ENCODE measurements around the gene GARIN3.
"Not testable (repeated sequence)": the region's sequence is repeated elsewhere in the genome, so short reads cannot be mapped to it uniquely, and the experiment has no call there.

GARIN3 gene

DNA sequence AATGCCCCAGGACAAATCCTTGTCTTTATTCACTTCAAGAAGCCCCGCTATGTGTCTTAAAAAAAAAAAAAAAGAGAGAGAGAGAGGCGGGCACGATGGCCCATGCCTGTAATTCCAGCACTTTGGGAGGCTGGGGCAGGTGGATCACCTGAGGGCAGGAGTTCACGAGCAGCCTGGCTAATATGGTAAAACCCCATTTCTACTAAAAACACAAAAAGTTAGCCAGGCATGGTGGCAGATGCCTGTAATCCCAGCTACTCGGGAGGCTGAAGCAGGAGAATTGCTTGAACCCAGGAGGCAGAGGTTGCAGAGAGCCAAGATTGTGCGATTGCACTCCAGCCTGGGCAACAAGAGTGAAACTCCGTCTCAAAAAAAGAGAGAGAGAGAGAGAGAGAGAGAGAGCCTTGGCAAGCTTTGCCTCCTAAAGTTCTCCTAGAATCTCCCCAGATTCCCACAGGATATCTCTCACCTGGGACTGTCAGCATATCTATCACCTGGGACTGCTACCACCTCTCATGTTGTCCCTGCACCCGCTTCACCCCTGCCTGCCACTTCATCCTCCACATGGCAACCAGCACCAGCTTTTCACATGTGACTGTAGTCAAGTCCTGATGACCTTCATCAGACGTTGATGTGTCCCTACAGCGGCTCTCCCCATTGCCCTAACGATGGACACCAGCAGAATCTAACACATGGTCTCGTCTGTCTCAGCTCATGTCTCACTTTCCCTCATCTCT is 20.4 kb upstream of the GARIN3 start:
- no peak for DNase-seq (ENCODE audit: low read depth in 1 of 2, low spot score in 1 of 2)

DNA sequence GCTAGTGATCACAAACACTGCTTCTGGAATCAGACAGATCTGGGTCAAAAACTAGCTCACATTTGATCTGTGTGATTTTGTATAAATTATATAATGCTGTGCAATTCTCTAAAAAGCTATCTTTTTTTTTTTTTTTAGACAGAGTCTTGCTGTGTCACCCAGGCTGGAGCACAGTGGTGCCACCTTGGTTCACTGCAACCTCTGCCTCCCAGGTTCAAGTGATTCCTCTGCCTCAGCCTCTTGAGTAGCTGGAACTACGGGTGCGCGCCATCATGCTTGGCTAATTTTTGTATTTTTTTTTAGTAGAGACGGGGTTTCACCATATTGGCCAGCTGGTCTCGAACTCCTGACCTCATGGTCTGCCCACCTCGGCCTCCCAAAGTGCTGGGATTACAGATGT is 19.1 kb upstream of the GARIN3 start:
- DNase-seq (ENCODE audit: low read depth in 1 of 2, low spot score in 1 of 2) = not testable (repeated sequence)

DNA sequence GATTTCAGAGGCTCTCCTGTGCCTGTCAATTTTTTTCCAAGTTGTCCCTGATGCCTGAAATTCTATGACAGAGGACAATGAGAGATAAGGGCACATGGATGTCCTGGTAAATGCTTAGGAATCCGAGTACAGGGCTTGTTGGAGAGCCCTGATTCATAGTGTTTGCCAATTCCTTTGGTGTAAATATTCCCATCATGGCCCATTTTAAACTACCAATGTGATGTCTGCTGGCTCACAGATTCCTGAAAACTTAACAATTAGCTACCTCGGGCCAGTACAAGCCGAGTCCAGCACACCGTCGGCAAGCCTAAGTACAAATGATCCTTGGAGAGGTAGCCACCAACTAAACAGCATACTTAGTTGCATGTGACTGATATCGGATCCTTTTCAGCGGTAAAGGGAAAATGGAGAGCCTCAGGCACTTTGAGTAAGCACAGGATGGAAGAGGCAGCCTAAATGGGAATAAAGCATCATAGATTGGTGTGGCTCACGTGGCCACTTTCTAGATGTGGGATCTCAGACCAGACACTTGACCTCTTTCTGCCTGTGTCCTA is 18.1 kb upstream of the GARIN3 start:
- no peak for DNase-seq (ENCODE audit: low read depth in 1 of 2, low spot score in 1 of 2)

DNA sequence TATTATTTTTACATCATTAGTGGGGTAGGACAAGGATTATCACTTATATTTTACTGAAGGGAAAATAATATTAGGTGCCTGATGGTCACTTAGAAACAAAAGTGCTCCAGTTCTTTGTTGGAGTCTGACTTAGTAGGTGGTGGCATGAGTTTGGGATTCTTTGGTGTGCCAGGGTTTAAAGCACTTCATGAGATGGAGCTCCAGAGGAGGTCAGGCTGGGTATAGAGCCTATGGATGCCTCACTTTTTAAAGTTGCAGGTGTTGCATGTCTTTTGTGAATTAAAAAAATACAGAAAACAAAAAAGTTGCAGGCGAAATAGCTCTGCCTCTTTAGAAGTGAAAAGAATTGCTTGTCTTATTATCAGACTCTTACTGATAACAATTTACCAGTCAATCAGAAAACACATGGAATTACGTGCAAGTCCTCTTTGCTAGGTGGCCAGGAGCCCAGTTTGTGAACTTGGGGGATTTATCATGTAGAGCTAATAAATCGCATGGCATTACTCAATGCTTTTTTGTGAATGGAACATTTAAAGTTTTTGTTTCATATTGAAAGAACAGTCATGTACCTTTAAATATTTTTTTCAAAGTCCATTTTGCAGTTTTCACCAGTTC is 16.2 kb upstream of the GARIN3 start:
- no peak for DNase-seq (ENCODE audit: low read depth in 1 of 2, low spot score in 1 of 2)

DNA sequence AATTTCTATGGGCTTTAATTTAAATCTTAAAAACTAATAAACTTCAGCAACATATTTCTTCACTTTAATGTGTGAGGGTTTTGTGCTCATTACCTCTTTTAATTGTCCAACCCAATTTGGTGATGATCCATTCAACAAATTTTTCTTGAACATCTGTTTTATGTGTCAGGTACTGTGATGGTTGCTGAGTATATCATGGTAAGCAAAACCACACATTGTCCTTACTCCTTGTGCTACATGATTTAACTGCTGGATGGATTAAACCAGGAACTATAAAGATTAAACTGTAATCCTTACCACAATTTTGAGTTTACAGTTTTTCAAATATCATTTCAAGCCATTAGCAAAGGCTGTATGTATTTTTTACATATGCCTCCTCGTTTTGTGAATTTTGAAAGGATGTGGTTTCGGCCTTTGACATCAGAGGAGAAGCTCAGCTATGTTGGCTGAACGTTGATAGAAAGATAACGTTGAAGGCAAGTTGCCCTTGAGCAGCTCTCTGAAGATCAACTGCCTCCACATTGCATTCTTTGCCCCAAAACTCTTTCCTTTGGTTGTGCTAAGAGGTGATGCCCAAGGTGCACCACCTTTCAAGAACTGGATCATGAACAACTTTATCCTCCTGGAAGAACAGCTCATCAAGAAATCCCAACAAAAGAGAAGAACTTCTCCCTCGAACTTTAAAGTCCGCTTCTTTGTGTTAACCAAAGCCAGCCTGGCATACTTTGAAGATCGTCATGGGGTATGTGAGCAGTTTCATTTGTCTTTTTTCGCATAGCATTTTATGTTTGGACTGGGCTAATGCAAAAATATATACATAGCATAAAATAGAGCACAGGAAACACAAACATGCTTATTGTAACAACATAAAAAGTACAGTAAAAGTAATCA is 14.6 kb upstream of the GARIN3 start, which contains the start of gene ITK:
TSS of gene ITK (plus strand) at position 467 of the 891 bp plus-strand sequence. CDS start at position 605, 138 bp downstream.
- DNase-seq (ENCODE audit: low read depth in 1 of 2, low spot score in 1 of 2) = no peak

DNA sequence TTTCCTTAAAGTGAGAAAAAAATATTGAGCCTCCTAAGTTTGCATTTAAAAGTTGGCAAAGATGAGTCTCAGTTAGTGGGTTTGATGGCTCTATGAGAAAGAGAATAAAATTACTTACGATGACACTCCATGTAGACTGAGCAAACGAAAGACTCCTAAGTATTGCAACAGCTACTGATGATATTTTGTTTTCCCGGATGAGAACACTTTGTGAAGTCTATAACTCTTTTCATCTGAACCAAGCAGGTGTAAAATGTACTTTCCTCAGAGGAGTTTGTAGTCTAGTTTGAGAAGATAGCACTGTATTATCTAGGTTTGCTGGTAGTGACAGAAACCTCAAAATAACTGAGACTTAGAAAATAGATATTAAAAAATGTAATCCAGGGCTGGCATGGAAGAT is 12.9 kb upstream of the GARIN3 start:
- DNase-seq (ENCODE audit: low read depth in 1 of 2, low spot score in 1 of 2) = no peak

DNA sequence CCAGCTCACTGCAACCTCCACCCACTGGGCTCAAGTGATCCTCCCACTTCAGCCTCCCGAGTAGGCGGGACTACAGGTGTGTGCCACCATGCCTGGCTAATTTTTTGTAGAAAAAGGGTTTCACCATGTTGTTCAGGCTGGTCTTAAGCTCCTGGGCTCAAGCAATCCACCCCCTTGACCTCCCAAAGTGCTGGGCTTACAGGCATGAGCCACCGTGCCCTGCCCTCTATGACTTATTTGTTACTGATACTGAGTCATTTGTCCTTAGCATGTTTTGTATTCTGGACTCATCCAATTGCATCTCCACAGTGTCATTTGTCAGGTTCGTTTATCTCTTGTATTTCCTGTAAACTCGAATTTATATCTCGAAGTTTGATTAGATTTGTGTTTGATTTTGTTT is 11.9 kb upstream of the GARIN3 start:
- DNase-seq (ENCODE audit: low read depth in 1 of 2, low spot score in 1 of 2) = no peak

DNA sequence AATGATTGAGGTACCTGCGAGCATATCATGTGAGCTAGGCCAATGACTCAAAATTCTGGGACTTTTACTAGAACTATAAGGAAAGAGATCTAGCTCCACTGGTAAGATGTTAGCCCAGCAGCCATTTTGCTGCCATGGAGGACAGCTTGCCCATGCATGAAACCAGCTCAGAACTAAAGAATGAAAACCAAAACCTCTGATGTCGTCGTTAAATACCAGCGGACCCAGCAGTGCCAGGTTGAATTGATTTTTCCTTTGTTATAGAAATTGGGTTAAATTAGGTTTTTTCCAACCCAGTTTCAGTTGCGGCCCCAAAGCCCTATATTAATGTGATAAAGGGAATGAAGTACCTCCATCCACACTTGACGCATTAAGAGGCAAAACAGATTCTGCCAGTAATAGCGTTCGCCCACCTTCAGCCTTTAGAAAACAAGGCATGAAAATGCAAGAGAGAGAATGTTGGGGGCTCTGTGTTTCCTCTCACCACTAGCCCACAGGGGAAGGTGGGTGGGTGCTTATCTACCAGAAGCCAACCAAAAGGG is 9.1 kb upstream of the GARIN3 start:
- DNase-seq (ENCODE audit: low read depth in 1 of 2, low spot score in 1 of 2) = no peak

DNA sequence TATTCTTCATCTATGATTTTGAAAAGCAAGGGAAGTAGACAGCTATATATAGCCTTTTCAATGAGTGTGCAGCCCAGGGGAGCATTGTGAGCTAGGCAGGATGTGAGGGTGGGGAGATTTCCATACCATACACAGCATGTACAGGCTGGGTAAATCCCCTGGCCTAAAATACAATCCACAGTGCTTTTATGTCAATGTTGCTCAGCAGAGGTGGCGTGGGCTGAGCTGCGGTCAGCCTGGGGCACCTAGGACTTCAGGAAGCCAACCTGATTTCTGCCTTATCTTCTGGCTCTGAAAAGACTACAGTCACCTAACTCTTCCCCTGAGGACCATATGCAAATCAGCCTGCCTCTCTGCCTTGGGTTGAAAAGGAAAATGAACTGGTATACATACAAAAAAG is 6.3 kb upstream of the GARIN3 start:
- DNase-seq (ENCODE audit: low read depth in 1 of 2, low spot score in 1 of 2) = peak; percentile 46 to 72

DNA sequence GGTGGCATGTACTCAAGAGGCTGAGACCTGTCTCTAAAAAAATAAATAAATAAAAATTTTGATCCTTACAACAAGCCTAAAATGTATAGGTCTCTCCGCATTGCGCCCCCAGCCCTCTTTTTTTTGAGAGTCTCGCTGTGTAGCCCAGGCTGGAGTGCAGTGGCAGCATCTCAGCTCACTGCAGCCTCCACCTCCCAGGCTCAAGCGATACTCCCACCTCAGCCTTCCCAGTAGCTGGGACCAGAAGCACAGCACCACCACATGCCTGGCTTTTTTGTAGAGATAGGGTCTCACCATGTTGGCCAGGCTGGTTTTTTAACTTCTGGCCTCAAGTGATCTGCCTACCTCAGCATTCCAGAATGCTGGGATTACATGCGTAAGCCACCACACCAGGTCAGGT is 2.2 kb upstream of the GARIN3 start:
- DNase-seq (ENCODE audit: low read depth in 1 of 2, low spot score in 1 of 2) = no peak

DNA sequence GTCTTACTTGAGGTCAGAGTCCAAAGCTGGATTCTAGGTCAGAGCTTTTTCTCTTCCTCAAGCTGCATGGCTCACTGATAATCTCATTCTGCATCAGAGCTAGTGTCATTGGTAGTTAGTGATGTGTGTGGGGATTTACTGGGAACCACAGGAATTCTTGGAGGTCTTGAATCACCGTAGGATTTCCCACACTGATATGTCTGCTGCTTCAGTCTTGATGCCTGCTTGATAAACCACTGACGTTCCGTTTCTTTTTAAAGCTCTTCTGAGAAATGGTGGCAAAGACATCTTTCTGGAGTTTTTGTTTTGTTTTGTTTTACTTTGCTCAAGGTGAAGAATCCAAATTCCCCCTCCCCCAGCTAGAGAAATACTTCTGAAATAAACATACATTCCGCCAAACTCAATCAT is 1.2 kb upstream of the GARIN3 start:
- DNase-seq (ENCODE audit: low read depth in 1 of 2, low spot score in 1 of 2) = no peak

DNA sequence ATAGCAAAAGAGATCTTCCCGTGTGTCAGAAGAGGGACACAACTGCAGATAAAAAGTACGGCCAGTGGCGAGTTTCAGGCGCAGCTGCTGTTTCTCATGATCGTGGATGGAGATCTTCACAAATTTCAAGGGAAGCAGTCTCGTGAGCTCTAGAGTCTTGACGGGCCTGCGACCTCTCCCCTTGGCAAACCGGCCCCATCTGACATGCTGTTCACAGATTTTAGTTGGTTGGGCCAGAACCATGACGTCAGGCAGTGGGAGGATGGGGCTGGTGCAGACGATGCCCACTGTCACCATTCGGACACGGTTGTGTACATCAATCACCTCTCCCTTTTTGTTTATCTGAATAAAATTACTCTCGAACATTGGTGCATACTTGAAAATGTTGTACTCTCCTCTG is 396 bp downstream of the GARIN3 start:
- DNase-seq (ENCODE audit: low read depth in 1 of 2, low spot score in 1 of 2) = no peak

DNA sequence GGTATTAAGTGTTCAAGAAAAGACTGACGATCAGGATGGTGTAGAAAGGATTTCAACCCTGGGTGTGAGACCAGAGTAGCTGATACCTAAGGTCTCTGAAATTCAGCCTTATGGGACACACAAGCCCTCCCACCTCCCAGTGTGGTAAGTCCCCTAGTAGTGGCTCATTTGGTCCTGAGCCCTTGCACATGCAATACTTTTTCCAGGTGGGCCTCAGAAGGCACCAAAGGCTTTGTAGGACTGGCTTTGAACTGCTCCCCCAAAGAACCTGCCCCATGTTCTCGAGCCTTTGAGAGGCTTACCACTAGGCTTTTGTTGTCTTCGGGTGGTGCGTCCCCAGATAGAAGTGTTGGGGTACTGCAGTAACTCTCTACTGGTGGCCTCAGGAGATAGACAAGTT is 803 bp downstream of the GARIN3 start:
- DNase-seq (ENCODE audit: low read depth in 1 of 2, low spot score in 1 of 2) = no peak

DNA sequence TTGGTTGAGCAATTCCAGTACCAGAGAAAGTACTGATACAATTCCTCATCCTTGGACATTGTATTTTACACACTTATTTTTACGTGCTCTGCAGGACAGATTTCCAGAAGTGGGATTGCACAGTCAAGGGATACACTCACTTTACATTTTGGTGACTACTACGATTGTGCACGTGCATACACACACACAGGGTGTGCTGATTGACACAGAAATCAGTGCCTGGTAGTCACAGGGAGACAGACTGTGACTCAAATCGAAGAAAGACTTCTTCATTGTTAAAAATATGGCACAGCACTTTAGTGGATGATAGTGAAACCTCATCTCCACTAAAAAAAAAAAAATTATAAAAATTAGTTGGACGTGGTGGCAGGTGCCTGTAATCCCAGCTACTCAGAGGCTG is 1.5 kb downstream of the GARIN3 start:
- no peak for DNase-seq (ENCODE audit: low read depth in 1 of 2, low spot score in 1 of 2)

DNA sequence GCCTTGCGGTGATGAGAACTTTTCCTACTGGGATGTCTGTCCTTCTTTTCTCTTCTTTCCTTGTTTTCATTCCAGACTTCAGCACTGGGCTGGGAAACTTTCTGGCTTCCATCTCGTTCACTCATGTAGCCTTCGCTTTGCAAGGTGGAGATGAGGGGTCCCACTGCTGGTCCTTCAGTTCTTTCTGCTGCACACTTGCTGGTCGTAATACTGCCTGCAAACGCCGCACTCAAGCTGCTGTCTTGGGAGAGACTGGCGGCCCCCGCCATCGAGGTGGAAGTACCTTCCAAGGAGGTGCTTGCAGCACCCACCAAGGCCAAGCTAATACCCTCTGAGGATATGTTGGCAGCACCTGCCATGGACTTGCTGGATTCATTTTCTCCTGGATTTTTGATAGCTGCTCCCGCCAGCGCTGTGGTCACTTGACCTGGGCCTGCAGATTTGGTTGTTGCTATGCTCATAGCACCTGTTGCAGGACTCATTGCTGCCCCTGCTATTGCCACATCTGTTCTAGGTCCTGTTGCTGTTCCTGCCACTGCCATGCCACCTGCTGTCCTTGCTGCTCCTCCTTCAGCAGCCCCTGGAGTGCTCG is 3.0 kb downstream of the GARIN3 start:
- DNase-seq (ENCODE audit: low read depth in 1 of 2, low spot score in 1 of 2) = no peak

DNA sequence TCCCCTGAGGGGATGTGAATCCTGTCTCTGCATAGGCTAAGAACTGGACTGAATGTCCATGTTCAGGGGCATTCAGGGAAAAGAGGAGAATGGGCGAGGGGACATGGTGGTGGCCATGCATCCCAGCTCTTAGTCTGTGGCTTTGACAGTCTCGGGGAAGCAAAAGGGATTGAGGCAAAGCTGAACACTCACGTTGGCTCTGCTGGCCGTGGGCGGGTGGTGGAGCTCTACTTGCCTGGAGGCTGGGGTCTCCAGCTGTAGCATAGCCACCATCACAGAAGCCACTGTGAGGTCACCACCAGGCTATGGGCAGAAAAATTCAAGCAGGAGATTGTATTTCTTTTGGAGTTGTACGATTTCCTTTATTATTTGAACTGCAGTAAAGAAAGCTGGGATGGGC is 4.1 kb downstream of the GARIN3 start:
- DNase-seq (ENCODE audit: low read depth in 1 of 2, low spot score in 1 of 2) = no peak

DNA sequence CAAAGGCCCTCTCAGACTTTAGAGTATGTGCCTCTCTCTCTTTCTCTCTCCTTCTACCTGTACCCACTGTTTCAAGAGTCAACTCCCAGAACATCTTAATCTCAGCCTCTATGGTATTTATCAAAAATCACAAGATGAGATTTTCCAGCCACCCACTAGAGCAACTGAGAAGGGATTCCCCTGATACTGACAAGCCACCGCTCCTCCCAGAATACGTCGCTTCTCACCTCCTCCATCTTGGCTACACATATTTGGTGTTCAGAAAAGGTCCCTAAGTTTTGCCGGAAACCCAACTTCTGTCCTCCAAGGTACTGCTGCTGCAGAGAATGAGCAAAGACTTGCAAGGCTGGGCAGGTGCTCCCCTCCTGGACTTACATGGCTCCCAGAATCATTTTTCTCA is 6.1 kb downstream of the GARIN3 start:
- DNase-seq (ENCODE audit: low read depth in 1 of 2, low spot score in 1 of 2) = no peak

DNA sequence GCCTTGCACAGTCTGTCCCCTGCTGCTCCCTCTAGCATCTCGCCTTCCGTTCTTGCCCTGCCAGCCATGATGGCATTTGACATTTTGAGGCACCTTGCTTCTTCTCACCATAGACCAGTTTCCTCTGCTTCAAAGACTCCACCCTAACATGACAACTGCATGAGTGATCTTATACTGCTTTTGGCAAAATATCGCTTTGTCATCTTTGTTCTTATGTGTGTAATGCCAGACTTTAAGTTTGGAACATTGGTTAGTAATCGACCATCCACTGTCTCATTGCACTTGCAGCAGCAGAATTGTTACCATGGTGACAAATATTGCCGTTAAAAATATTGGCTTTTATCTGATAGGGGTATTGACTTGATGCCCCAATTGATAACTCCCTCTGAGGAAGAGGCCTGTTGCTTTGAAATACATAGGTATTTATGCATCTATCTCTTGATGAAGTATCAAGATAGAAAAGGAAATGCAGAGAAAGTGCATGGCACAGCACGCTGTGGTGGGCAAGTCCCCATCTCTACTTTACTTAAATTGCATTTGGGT is 6.8 kb downstream of the GARIN3 start:
- no peak for DNase-seq (ENCODE audit: low read depth in 1 of 2, low spot score in 1 of 2)

DNA sequence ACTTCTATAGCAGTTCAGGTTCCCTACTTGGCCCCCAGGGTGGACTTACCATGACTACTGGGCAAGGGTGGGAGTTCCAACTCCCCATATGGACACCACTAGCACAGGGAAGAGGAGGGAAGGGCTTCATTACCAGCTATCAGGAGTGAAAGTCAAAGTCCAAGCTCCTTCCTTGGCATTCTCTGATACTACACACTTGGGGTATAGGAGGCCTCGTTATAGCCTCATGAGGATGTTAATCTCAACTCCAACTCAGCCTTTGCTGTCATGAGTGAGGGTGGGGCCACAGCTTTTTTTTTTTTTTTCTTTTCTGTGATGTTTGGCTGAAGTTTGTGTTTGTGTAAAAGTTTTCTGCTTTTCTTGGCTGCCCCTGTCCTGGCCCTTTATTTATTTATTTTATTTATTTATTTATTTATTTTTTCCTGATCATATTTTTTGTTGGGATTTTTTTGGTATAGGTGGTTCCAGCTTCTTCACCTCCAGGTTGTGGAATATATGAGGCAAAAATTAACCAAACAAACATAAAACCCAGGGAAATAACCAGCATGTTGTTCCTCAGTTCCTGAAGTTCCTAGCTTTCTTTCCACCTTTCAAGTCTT is 8.7 kb downstream of the GARIN3 start:
- DNase-seq (ENCODE audit: low read depth in 1 of 2, low spot score in 1 of 2) = no peak

DNA sequence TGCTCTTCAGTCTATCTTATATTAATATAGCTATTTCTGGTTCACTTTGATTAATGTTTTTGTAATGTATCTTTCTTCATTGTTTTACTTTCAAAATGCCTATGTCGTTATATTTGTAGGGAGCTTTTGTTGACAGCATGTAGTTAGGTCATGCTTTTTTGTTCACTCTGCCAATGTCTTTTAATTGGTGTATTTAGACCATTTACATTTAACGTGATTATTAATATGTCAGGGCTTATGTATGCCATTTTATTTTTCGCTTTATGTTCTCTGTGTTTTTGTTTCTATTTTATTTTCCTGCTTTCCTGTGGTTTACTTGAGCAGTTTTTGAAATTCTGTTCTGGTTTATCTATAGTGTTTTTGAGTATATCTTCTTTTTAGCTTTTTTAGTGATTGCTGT is 10.8 kb downstream of the GARIN3 start:
- no peak for DNase-seq (ENCODE audit: low read depth in 1 of 2, low spot score in 1 of 2)
